Subcutaneous abdominal adipose tissue (tissue), 5 donors: ENCODE measurements around the gene KIAA1958.

Source experiments
- H3K27ac ChIP-seq: one replicate; pipeline ENCODE4 v1.7.0; 2013; ENCODE audit warnings: low read depth, mild to moderate bottlenecking, inconsistent platforms, low read length, moderate library complexity
- H3K27me3 ChIP-seq, 5 donors: one replicate each; pipeline ENCODE4 v1.7.0; 2013; ENCODE audit warnings: low read length in 5 of 5, inconsistent platforms in 1 of 5; ENCODE audit not compliant: control insufficient read depth in 5 of 5, insufficient read depth in 4 of 5
- H3K36me3 ChIP-seq, 5 donors: one replicate each; pipeline ENCODE4 v1.7.0; 2013; ENCODE audit warnings: low read length in 5 of 5; ENCODE audit not compliant: control insufficient read depth in 5 of 5, insufficient read depth in 5 of 5
- H3K4me1 ChIP-seq, 5 donors: one replicate each; pipeline ENCODE4 v1.7.0; 2013; ENCODE audit warnings: low read length in 5 of 5, mild to moderate bottlenecking in 3 of 5, moderate library complexity in 1 of 5; ENCODE audit not compliant: control insufficient read depth in 5 of 5, insufficient read depth in 5 of 5
- H3K4me3 ChIP-seq, 5 donors: one replicate each; pipeline ENCODE4 v1.7.0; 2013; ENCODE audit warnings: low read length in 5 of 5, low read depth in 1 of 5
- H3K9ac ChIP-seq, 5 donors: one replicate each; pipeline ENCODE4 v1.7.0; 2013; ENCODE audit warnings: low read length in 5 of 5, mild to moderate bottlenecking in 4 of 5, moderate library complexity in 3 of 5
- H3K9me3 ChIP-seq, 5 donors: one replicate each; pipeline ENCODE4 v1.7.0; 2013; ENCODE audit warnings: low read length in 5 of 5; ENCODE audit not compliant: control insufficient read depth in 5 of 5
- donor health status: healthy.
- donor health status: healthy.
- donor health status: healthy.
- donor health status: healthy.
- donor health status: healthy.

The KIAA1958 gene

GRCh38 chr9:112520069-112520468 is 33.4 kb downstream of the KIAA1958 start:
- H3K27me3 ChIP-seq = no peaks in the 10 kb centered on the region
- no peaks in the 10 kb centered on the region for H3K4me1 ChIP-seq
- H3K36me3 ChIP-seq = no peaks in the 10 kb centered on the region
- H3K4me3 ChIP-seq = no peak overlapping the region
- H3K9me3 ChIP-seq = no peaks in the 10 kb centered on the region
- no peak overlapping the region for H3K9ac ChIP-seq
- H3K27ac ChIP-seq = no peak overlapping the region

GRCh38 chr9:112520656-112521055 is 34.0 kb downstream of the KIAA1958 start:
- H3K9me3 ChIP-seq = no peaks in the 10 kb centered on the region
- no peak overlapping the region for H3K9ac ChIP-seq
- no peak overlapping the region for H3K27ac ChIP-seq
- no peaks in the 10 kb centered on the region for H3K27me3 ChIP-seq
- no peak overlapping the region for H3K4me3 ChIP-seq
- no peaks in the 10 kb centered on the region for H3K4me1 ChIP-seq
- no peaks in the 10 kb centered on the region for H3K36me3 ChIP-seq

GRCh38 chr9:112526973-112527372 is 40.3 kb downstream of the KIAA1958 start:
- Histone ChIP-seq H3K27me3 (no peaks in the 10 kb centered on the region), H3K4me3 (no peak overlapping the region), H3K27ac (no peak overlapping the region), H3K36me3 (no peaks in the 10 kb centered on the region), H3K9me3 (no peaks in the 10 kb centered on the region), H3K4me1 (peaks cover 0 to 2% (median 0%) of the 10 kb centered on the region in 5 donors), H3K9ac (no peak overlapping the region)

- H3K36me3 ChIP-seq = no peaks in the 10 kb centered on the region
- H3K27ac ChIP-seq = no peak overlapping the region
- H3K4me1 ChIP-seq = peaks cover 0 to 9% (median 0%) of the 10 kb centered on the region in 5 donors
- no peaks in the 10 kb centered on the region for H3K9me3 ChIP-seq
- H3K9ac ChIP-seq = no peak overlapping the region
- no peaks in the 10 kb centered on the region for H3K27me3 ChIP-seq
- H3K4me3 ChIP-seq = no peak overlapping the region
Measured at GRCh38 chr9:112527959-112528358, 41.3 kb downstream of the KIAA1958 start.

- Histone ChIP-seq H3K27ac (no peak overlapping the region), H3K27me3 (no peaks in the 10 kb centered on the region), H3K4me1 (peaks cover 0 to 9% (median 0%) of the 10 kb centered on the region in 5 donors), H3K9me3 (no peaks in the 10 kb centered on the region), H3K9ac (no peak overlapping the region), H3K36me3 (no peaks in the 10 kb centered on the region), H3K4me3 (no peak overlapping the region)
Measured at GRCh38 chr9:112529316-112529715, 42.7 kb downstream of the KIAA1958 start.

GRCh38 chr9:112530751-112531205 is 44.2 kb downstream of the KIAA1958 start:
- Histone ChIP-seq H3K36me3 (no peaks in the 10 kb centered on the region), H3K4me3 (no peak overlapping the region), H3K27me3 (no peaks in the 10 kb centered on the region), H3K9me3 (no peaks in the 10 kb centered on the region), H3K27ac (no peak overlapping the region), H3K4me1 (peaks cover 0 to 9% (median 0%) of the 10 kb centered on the region in 5 donors), H3K9ac (no peak overlapping the region)

- Histone ChIP-seq H3K4me1 (peaks cover 0 to 9% (median 0%) of the 10 kb centered on the region in 5 donors), H3K36me3 (no peaks in the 10 kb centered on the region), H3K27me3 (no peaks in the 10 kb centered on the region), H3K9me3 (no peaks in the 10 kb centered on the region), H3K4me3 (no peak overlapping the region), H3K27ac (no peak overlapping the region), H3K9ac (no peak overlapping the region)
Measured at GRCh38 chr9:112531666-112532282, 45.1 kb downstream of the KIAA1958 start.

GRCh38 chr9:112532427-112532826 is 45.8 kb downstream of the KIAA1958 start:
- Histone ChIP-seq H3K4me3 (no peak overlapping the region), H3K9me3 (no peaks in the 10 kb centered on the region), H3K27me3 (no peaks in the 10 kb centered on the region), H3K4me1 (peaks cover 0 to 9% (median 0%) of the 10 kb centered on the region in 5 donors), H3K36me3 (no peaks in the 10 kb centered on the region), H3K9ac (no peak overlapping the region), H3K27ac (no peak overlapping the region)

GRCh38 chr9:112533660-112534059 is 47.0 kb downstream of the KIAA1958 start:
- Histone ChIP-seq H3K4me3 (no peak overlapping the region), H3K27ac (no peak overlapping the region), H3K36me3 (no peaks in the 10 kb centered on the region), H3K9ac (no peak overlapping the region), H3K9me3 (no peaks in the 10 kb centered on the region), H3K27me3 (no peaks in the 10 kb centered on the region), H3K4me1 (peaks cover 0 to 9% (median 0%) of the 10 kb centered on the region in 5 donors)

- no peaks in the 10 kb centered on the region for H3K36me3 ChIP-seq
- no peak overlapping the region for H3K4me3 ChIP-seq
- no peaks in the 10 kb centered on the region for H3K27me3 ChIP-seq
- no peaks in the 10 kb centered on the region for H3K9me3 ChIP-seq
- no peak overlapping the region for H3K9ac ChIP-seq
- no peak overlapping the region for H3K27ac ChIP-seq
- peaks cover 0 to 9% (median 0%) of the 10 kb centered on the region in 5 donors for H3K4me1 ChIP-seq
Measured at GRCh38 chr9:112535301-112535700, 48.7 kb downstream of the KIAA1958 start.
